ENCODE results near the gene PTPN6. TPM values are rescaled to one million over a fixed set of nuclear protein-coding genes. Genes with fewer than 3 reads are reported as not detected.

Gene PTPN6
- total and polyA plus RNA-seq, 2 donors from 2014 or later, result 38.0 to 70.8 TPM

DNA sequence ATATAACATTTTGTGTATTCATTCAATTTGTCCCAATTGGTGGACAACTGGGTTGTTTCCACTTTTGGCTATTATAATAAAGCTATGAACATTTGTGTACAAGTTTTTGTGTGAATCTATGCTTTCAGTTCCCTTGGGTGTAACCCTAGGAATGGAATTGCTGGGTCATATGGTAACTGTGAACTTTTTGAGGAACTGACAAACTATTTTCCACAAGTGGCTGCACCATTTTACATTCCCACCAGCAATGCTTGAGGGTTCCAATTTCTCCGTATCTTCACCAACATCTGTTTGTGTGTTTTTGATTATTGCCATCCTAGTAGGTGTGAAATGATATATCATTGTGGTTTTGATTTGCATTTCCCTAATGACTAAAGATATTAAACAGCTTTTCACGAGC lies 54.2 kb downstream of the PTPN6 start:
- peaks cover 0 to 17% (median 2%) of the 10 kb centered on the region in 3 donors for H3K36me3 ChIP-seq (ENCODE audit: control insufficient read depth in 2 of 3, insufficient read depth in 3 of 3, low read length in 3 of 3)
- FAIRE-seq, result no peak
- no peaks in the 10 kb centered on the region for H3K9me3 ChIP-seq (ENCODE audit: control insufficient read depth in 2 of 3, insufficient read depth in 1 of 3, low read length in 3 of 3)
- H3K4me1 ChIP-seq (ENCODE audit: control insufficient read depth in 2 of 3, insufficient read depth in 2 of 3, low read depth in 1 of 3, low read length in 3 of 3), result peaks cover 0 to 9% (median 0%) of the 10 kb centered on the region in 3 donors
- TF ChIP-seq, protein P1, sequence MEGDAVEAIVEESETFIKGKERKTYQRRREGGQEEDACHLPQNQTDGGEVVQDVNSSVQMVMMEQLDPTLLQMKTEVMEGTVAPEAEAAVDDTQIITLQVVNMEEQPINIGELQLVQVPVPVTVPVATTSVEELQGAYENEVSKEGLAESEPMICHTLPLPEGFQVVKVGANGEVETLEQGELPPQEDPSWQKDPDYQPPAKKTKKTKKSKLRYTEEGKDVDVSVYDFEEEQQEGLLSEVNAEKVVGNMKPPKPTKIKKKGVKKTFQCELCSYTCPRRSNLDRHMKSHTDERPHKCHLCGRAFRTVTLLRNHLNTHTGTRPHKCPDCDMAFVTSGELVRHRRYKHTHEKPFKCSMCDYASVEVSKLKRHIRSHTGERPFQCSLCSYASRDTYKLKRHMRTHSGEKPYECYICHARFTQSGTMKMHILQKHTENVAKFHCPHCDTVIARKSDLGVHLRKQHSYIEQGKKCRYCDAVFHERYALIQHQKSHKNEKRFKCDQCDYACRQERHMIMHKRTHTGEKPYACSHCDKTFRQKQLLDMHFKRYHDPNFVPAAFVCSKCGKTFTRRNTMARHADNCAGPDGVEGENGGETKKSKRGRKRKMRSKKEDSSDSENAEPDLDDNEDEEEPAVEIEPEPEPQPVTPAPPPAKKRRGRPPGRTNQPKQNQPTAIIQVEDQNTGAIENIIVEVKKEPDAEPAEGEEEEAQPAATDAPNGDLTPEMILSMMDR (IDR thresholded peaks at IDR 0.05; ENCODE audit: borderline replicate concordance, extremely low read depth, insufficient read depth), result no peak
- no peaks in the 10 kb centered on the region for H3K27me3 ChIP-seq (ENCODE audit: control insufficient read depth, insufficient read depth, low read length)
- no peak overlapping the region for H3K4me3 ChIP-seq (ENCODE audit: low read length in 3 of 3)
- intact Hi-C loops (cut with DNase I), result no loop called here
- no peak for DNase-seq
- no peak overlapping the region for H3K9ac ChIP-seq (ENCODE audit: low read length in 3 of 3)
- no peak overlapping the region for H3K27ac ChIP-seq (ENCODE audit: low read depth in 2 of 2, low read length in 2 of 2)

DNA sequence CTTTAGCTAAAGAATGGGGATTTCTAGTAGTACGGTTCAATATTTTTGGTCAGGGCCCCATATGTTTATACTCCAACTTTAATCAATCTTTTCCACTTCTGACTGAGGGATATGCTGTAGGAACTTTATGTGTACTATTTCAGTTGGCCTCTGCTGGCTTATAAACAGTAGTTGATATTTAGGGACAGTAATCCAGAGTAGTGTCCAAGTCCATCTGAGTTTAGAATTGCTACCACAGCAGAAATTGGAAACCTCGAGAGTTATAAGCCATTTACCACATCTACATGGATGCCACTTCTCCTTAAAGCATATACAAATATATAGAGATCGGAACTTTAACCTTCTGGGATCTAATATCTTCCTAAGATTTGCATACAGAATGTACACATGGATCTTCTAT lies 55.5 kb downstream of the PTPN6 start:
- H3K4me1 ChIP-seq (ENCODE audit: control insufficient read depth in 2 of 3, insufficient read depth in 2 of 3, low read depth in 1 of 3, low read length in 3 of 3), result peaks cover 0 to 9% (median 0%) of the 10 kb centered on the region in 3 donors
- intact Hi-C loops (cut with DNase I), result no loop called here
- H3K9ac ChIP-seq (ENCODE audit: low read length in 3 of 3), result no peak overlapping the region
- H3K27me3 ChIP-seq (ENCODE audit: control insufficient read depth, insufficient read depth, low read length), result no peaks in the 10 kb centered on the region
- FAIRE-seq (no peak), DNase-seq (no peak)
- H3K4me3 ChIP-seq (ENCODE audit: low read length in 3 of 3), result no peak overlapping the region
- no peaks in the 10 kb centered on the region for H3K9me3 ChIP-seq (ENCODE audit: control insufficient read depth in 2 of 3, insufficient read depth in 1 of 3, low read length in 3 of 3)
- TF ChIP-seq, protein P1 (IDR thresholded peaks at IDR 0.05; ENCODE audit: borderline replicate concordance, extremely low read depth, insufficient read depth), result no peak
- H3K36me3 ChIP-seq (ENCODE audit: control insufficient read depth in 2 of 3, insufficient read depth in 3 of 3, low read length in 3 of 3), result peaks cover 0 to 16% (median 2%) of the 10 kb centered on the region in 3 donors
- H3K27ac ChIP-seq (ENCODE audit: low read depth in 2 of 2, low read length in 2 of 2), result no peak overlapping the region

DNA sequence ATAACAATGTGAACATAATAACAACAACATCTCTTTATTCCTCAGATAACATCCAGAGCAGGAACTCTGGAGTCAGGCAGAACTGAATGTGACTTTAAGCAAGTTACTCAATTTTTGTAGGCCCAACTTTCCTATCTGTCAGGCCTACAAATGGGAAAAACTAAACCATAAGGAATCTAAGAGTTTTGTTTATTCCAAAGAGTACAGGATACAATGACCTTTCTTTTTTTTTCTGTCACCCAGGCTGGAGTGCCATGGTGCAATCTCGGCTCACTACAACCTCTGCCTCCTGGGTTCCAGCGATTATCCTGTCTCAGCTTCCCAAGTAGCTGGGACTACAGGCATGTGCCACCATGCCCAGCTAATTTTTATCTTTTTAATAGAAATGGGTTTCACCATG lies 57.7 kb downstream of the PTPN6 start:
- FAIRE-seq (no peak), DNase-seq (no peak)
- H3K4me1 ChIP-seq (ENCODE audit: control insufficient read depth in 2 of 3, insufficient read depth in 2 of 3, low read depth in 1 of 3, low read length in 3 of 3), result peaks cover 0 to 25% (median 6%) of the 10 kb centered on the region in 3 donors
- intact Hi-C loops (cut with DNase I), result no loop called here
- TF ChIP-seq, protein P1 (IDR thresholded peaks at IDR 0.05; ENCODE audit: borderline replicate concordance, extremely low read depth, insufficient read depth), result no peak
- no peaks in the 10 kb centered on the region for H3K9me3 ChIP-seq (ENCODE audit: control insufficient read depth in 2 of 3, insufficient read depth in 1 of 3, low read length in 3 of 3)
- H3K4me3 ChIP-seq (ENCODE audit: low read length in 3 of 3), result no peak overlapping the region
- H3K27me3 ChIP-seq (ENCODE audit: control insufficient read depth, insufficient read depth, low read length), result no peaks in the 10 kb centered on the region
- H3K36me3 ChIP-seq (ENCODE audit: control insufficient read depth in 2 of 3, insufficient read depth in 3 of 3, low read length in 3 of 3), result peaks cover 2 to 16% (median 2%) of the 10 kb centered on the region in 3 donors
- no peak overlapping the region for H3K27ac ChIP-seq (ENCODE audit: low read depth in 2 of 2, low read length in 2 of 2)
- no peak overlapping the region for H3K9ac ChIP-seq (ENCODE audit: low read length in 3 of 3)

DNA sequence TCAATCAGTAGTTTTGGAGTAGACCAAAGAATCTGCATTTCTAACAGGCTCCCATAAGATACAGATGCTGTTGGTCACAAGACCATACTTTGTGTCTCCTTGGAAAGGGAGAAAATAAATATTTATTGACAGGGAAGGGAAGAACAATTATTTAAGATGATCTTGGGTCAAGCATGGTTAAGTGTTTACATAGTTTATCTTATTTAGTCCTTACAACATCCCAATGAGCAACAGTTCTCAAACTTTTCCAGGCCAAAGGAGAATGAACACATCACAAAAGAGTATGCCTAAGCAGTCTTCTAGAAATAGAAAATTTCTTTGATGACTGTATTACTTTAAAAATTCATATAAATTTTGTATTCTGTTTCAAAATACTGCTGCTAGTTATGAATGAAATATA lies 58.4 kb downstream of the PTPN6 start:
- H3K4me1 ChIP-seq (ENCODE audit: control insufficient read depth in 2 of 3, insufficient read depth in 2 of 3, low read depth in 1 of 3, low read length in 3 of 3), result peaks cover 0 to 29% (median 10%) of the 10 kb centered on the region in 3 donors
- no peak overlapping the region for H3K4me3 ChIP-seq (ENCODE audit: low read length in 3 of 3)
- no peak overlapping the region for H3K9ac ChIP-seq (ENCODE audit: low read length in 3 of 3)
- H3K27ac ChIP-seq (ENCODE audit: low read depth in 2 of 2, low read length in 2 of 2), result no peak overlapping the region
- H3K9me3 ChIP-seq (ENCODE audit: control insufficient read depth in 2 of 3, insufficient read depth in 1 of 3, low read length in 3 of 3), result no peaks in the 10 kb centered on the region
- H3K27me3 ChIP-seq (ENCODE audit: control insufficient read depth, insufficient read depth, low read length), result no peaks in the 10 kb centered on the region
- TF ChIP-seq, protein P1 (IDR thresholded peaks at IDR 0.05; ENCODE audit: borderline replicate concordance, extremely low read depth, insufficient read depth), result no peak
- DNase-seq, result no peak
- intact Hi-C loops (cut with DNase I), result no loop called here
- no peak for FAIRE-seq
- H3K36me3 ChIP-seq (ENCODE audit: control insufficient read depth in 2 of 3, insufficient read depth in 3 of 3, low read length in 3 of 3), result peaks cover 2 to 16% (median 2%) of the 10 kb centered on the region in 3 donors

Measured in kidney (tissue), 14 donors.